K562 (cell line): Measurements from ENCODE around the gene ITIH3. TPM values are rescaled to one million over a fixed set of nuclear protein-coding genes. Genes with fewer than 3 reads are reported as not detected.

Experiments used
- ATAC-seq: fragments of 200-7000 bp; cut with Tn5 transposase; 3 replicates; pipeline ENCODE4 v1.9.1; 2020; ENCODE audit warnings: moderate library complexity
- BruUV-seq: library from RNA; stranded (reverse); fragments of 400-500 nt; replicated peaks from 2 replicates; lab custom pipeline; 2021; lab: Mats Ljungman, UMichigan
- CTCF ChIA-PET: fragments of 300-600 bp; formaldehyde crosslinking; extraction: SDS; loops from one replicate; lab custom pipeline; 2021; ENCODE audit warnings: low intra/inter-chr PET ratio; lab: Yijun Ruan, JAX
- POLR2A ChIA-PET: fragments of 300-600, 350-650 bp; sonication (Branson Sonifier 250); formaldehyde crosslinking; extraction: SDS; loops from one replicate; lab custom pipeline; 2021; ENCODE audit warnings: antibody characterized with exemption, inconsistent platforms; lab: Yijun Ruan, JAX
- DNase-seq, 4 experiments: peaks; one replicate each; pipeline versions ENCODE4 v3.0.0 to v3.0.0-alpha.2; 2011 to 2018; ENCODE audit warnings: low spot score in 3 of 4, mixed read lengths in 3 of 4; ENCODE audit errors: extremely low read depth in 1 of 4
- FAIRE-seq: peaks from 2 replicates; lab custom pipeline; 2011; peaks lifted over from hg19 to GRCh38; lab: Jason Lieb, UNC
- H2AFZ ChIP-seq: 2 replicates; pipeline ENCODE4 v1.6.0; 2011; ENCODE audit warnings: low read depth, low read length, control low read depth, inconsistent platforms
- H3K27ac ChIP-seq: fragments of 200-600 bp; 3 replicates; pipeline ENCODE4 v1.8.0; 2011; ENCODE audit warnings: low read depth, mild to moderate bottlenecking, control low read depth, inconsistent platforms, low read length, moderate library complexity, mixed read lengths; ENCODE audit errors: extremely low read depth
- H3K27me3 ChIP-seq, 2 experiments: fragments of 300-600 bp in 1 of 2; 2 replicates in 1 of 2; 3 replicates in 1 of 2; pipeline versions ENCODE4 v1.6.0 to v1.8.0; 2011; ENCODE audit warnings: inconsistent platforms in 2 of 2, low read length in 2 of 2, mild to moderate bottlenecking in 1 of 2, mixed read lengths in 1 of 2, moderate library complexity in 1 of 2; ENCODE audit not compliant: control insufficient read depth in 2 of 2, insufficient read depth in 2 of 2
- H3K36me3 ChIP-seq: fragments of 300-600 bp; 3 replicates; pipeline ENCODE4 v1.8.0; 2011; ENCODE audit warnings: mild to moderate bottlenecking, low read length, inconsistent platforms; ENCODE audit not compliant: control insufficient read depth, insufficient read depth
- H3K4me1 ChIP-seq, 2 experiments: fragments of 200-600 bp in 1 of 2; replicated peaks in 1 of 2; 2 replicates in 1 of 2; 3 replicates in 1 of 2; pipeline versions ENCODE4 v1.5.1 to v1.8.0; 2011; ENCODE audit warnings: inconsistent platforms in 2 of 2, low read length in 2 of 2, mild to moderate bottlenecking in 1 of 2, mixed read lengths in 1 of 2, moderate library complexity in 1 of 2; ENCODE audit not compliant: control insufficient read depth in 2 of 2, insufficient read depth in 2 of 2
- H3K4me2 ChIP-seq: 2 replicates; pipeline ENCODE4 v1.6.1; 2011; ENCODE audit warnings: low read length, control low read depth, inconsistent platforms, mixed read lengths; ENCODE audit not compliant: insufficient read depth
- H3K4me3 ChIP-seq: fragments of 200-600 bp; sonication (generic), shearing (Covaris generic); 2 replicates; pipeline ENCODE4 v1.5.1; 2016; ENCODE audit warnings: control low read depth, inconsistent platforms
- H3K79me2 ChIP-seq: fragments of 200-600 bp; 3 replicates; pipeline ENCODE4 v1.8.0; 2011; ENCODE audit warnings: low read length, inconsistent platforms; ENCODE audit not compliant: control insufficient read depth, insufficient read depth
- H3K9ac ChIP-seq, 2 experiments: 2 replicates each; pipeline versions ENCODE4 v1.6.0 to v1.6.1; 2011; ENCODE audit warnings: low read depth in 2 of 2, low read length in 2 of 2, control low read depth in 1 of 2, inconsistent platforms in 1 of 2, mild to moderate bottlenecking in 1 of 2, mixed read lengths in 1 of 2; ENCODE audit not compliant: insufficient read depth in 1 of 2
- H3K9me1 ChIP-seq: one replicate; pipeline ENCODE4 v1.6.0; 2011; ENCODE audit warnings: inconsistent platforms, mild to moderate bottlenecking, low read length, moderate library complexity; ENCODE audit not compliant: control insufficient read depth, insufficient read depth
- H3K9me3 ChIP-seq: replicated peaks from 2 replicates; pipeline ENCODE4 v1.5.1; 2011; ENCODE audit warnings: low read depth, low read length, inconsistent platforms; ENCODE audit not compliant: control insufficient read depth, insufficient read depth
- H4K20me1 ChIP-seq: replicated peaks from 2 replicates; pipeline ENCODE4 v1.6.1; 2011; ENCODE audit warnings: low read length, inconsistent platforms, mixed read lengths; ENCODE audit not compliant: control insufficient read depth, insufficient read depth
- ARNT ChIP-seq, 2 experiments: fragments of 450-650 bp; IDR thresholded peaks; 2 replicates each; pipeline ENCODE4 v1.6.1; 2016; ENCODE audit warnings: mild to moderate bottlenecking in 1 of 2
- CEBPZ ChIP-seq: fragments of 150-350 bp; IDR thresholded peaks from 2 replicates; pipeline ENCODE4 v1.6.1; 2014; ENCODE audit warnings: low read depth, mild to moderate bottlenecking, low read length, borderline replicate concordance
- CREB3L1 ChIP-seq: fragments of 450-650 bp; IDR thresholded peaks from 2 replicates; pipeline ENCODE4 v1.6.1; 2014; ENCODE audit warnings: low read depth, mild to moderate bottlenecking, moderate library complexity, borderline replicate concordance
- NFIC ChIP-seq: fragments of 450-650 bp; IDR thresholded peaks from 2 replicates; pipeline ENCODE4 v1.6.1; 2017; ENCODE audit warnings: mild to moderate bottlenecking, inconsistent platforms
- NR0B1 ChIP-seq: fragments of 450-650 bp; IDR thresholded peaks from one replicate; pipeline ENCODE4 v1.6.1; 2018; ENCODE audit warnings: mild to moderate bottlenecking, moderate library complexity; ENCODE audit not compliant: partially characterized antibody
- NR2F6 ChIP-seq: fragments of 450-650 bp; formaldehyde crosslinking; IDR thresholded peaks from 2 replicates; pipeline ENCODE4 v1.4.0; 2020; ENCODE audit warnings: mild to moderate bottlenecking
- NR3C1 ChIP-seq: sonication (generic); formaldehyde crosslinking; IDR thresholded peaks from 2 replicates; pipeline ENCODE4 v1.8.1; 2022; ENCODE audit warnings: missing genetic modification reagents
- POLR3G ChIP-seq: IDR thresholded peaks from 2 replicates; pipeline ENCODE4 v1.6.1; 2011; ENCODE audit not compliant: insufficient read length, insufficient replicate concordance; ENCODE audit errors: extremely low read depth
- SNAPC5 ChIP-seq: fragments of 250-450 bp; sonication (Bioruptor Pico); IDR thresholded peaks from 2 replicates; pipeline ENCODE4 v1.8.0; 2021; ENCODE audit warnings: moderate library complexity, mild to moderate bottlenecking, inconsistent platforms
- ZBTB43 ChIP-seq: sonication (generic); formaldehyde crosslinking; IDR thresholded peaks from 2 replicates; pipeline ENCODE4 v1.8.0; 2023; ENCODE audit warnings: mild to moderate bottlenecking, missing genetic modification reagents
- ZNF655 ChIP-seq: fragments of 250-450 bp; sonication (Bioruptor Pico); IDR thresholded peaks from 2 replicates; pipeline ENCODE4 v1.5.0; 2021
- ZNF717 ChIP-seq: fragments of 250-450 bp; sonication (Bioruptor Pico); IDR thresholded peaks from 2 replicates; pipeline ENCODE4 v1.5.0; 2021
- WGBS: fragments of 100-300 bp; shearing (Covaris generic); methylation state at CpG from one replicate; pipeline ENCODE4 v1.1.6; 2016; ENCODE audit warnings: low coverage, mixed read lengths; ENCODE audit not compliant: insufficient coverage; ENCODE audit errors: missing lambda C conversion rate; 5-methylcytosine and 5-hydroxymethylcytosine counted together
- in situ Hi-C: fragments of 300-500 bp; cut with MboI; formaldehyde crosslinking; loops from 4 replicates; pipeline ENCODE4 v1.15.0; 2018; ENCODE audit warnings: inconsistent platforms, mixed read lengths
- intact Hi-C: fragments of 100-400 bp; cut with micrococcal nuclease; formaldehyde crosslinking; loops from 2 replicates; pipeline ENCODE4 v1.14.2; 2022
- polyA plus RNA-seq, 8 experiments: library from polyadenylated mRNA; depleted of rRNA in 4 of 8; stranded (reverse) in 5 of 8; unstranded in 3 of 8; fragments of >200 nt; fragmentation: Nextera tagmentation in 2 of 8; fragmentation: Illumina TruSeq in 1 of 8; extraction: Ambion mirVana in 2 of 8; extraction: Trizol in 1 of 8; gene quantifications; 2 replicates each; pipeline versions ENCODE4 v1.2.1 to v1.2.3, GENCODE V29; 2011 to 2014; ENCODE audit warnings: inconsistent platforms in 1 of 8, missing spikeins in 1 of 8
- total RNA-seq, 7 experiments: library from RNA; depleted of rRNA in 6 of 7; stranded (reverse); fragments of >200 nt in 6 of 7; fragmentation: Illumina TruSeq in 2 of 7; extraction: Trizol in 2 of 7; gene quantifications; 2 replicates each; pipeline versions ENCODE4 v1.2.1 to v1.2.3, GENCODE V29; 2011 to 2021; ENCODE audit warnings: low replicate concordance in 1 of 7

Gene ITIH3
- total and polyA plus RNA-seq, 9 of the 15 experiments (the other 6 are each of a cell fraction or from before 2014, with no cell fraction given): 0.07 to 0.35 TPM; not detected in 7

- CTCF ChIA-PET: no interaction called here
- peaks cover 0 to 14% of the 10 kb centered on the region in 2 experiments; a peak in 2 of 5 replicates for H3K4me1 ChIP-seq
- ATAC-seq (no peak), DNase-seq (no peak), FAIRE-seq (no peak)
- H3K4me3 ChIP-seq: no peak overlapping the region
- H2AFZ ChIP-seq: peak overlapping the region; percentile 51; the same call in 1 of the 2 replicates
- no peaks in the 10 kb centered on the region for H3K9me1 ChIP-seq
- no peaks in the 10 kb centered on the region for H3K9me3 ChIP-seq
- H3K9ac ChIP-seq: no peak overlapping the region
- no peak overlapping the region for H3K4me2 ChIP-seq
- BruUV-seq: no TSS peak
- 14% methylated on average over 4 of the region's 7 CpGs for WGBS
- no peaks in the 10 kb centered on the region for H3K36me3 ChIP-seq
- POLR2A ChIA-PET: interaction anchor here (1.2 kb wide), 1 partner anchor 14 kb away, joined by 3 read pairs; no protein-coding TSS in a partner anchor
- in situ Hi-C loops (no loop called here), intact Hi-C loops (no loop called here)
- no peaks in the 10 kb centered on the region for H3K79me2 ChIP-seq
- H4K20me1 ChIP-seq: no peaks in the 10 kb centered on the region
- peaks cover 0 to 7% of the 10 kb centered on the region in 2 experiments; a peak in 1 of 5 replicates for H3K27me3 ChIP-seq
- H3K27ac ChIP-seq: no peak overlapping the region
- no peak for TF ChIP-seq CEBPZ
- TF ChIP-seq ARNT (IDR thresholded peaks at IDR 0.05): no peak
- TF ChIP-seq ZBTB43 (CRISPR knock-in tag): no peak
- TF ChIP-seq NR3C1 (CRISPR knock-in tag): no peak
- TF ChIP-seq POLR3G: no peak
- TF ChIP-seq NR2F6 (CRISPR knock-in tag): no peak
- TF ChIP-seq NR0B1: no peak
- no peak for TF ChIP-seq CREB3L1
- TF ChIP-seq NFIC: no peak
- no peak for TF ChIP-seq ZNF655 (CRISPR knock-in tag)
- TF ChIP-seq ZNF717: no peak
- TF ChIP-seq SNAPC5 (CRISPR knock-in tag): no peak
These were observed 5.5 kb downstream of the ITIH3 start for GRCh38 chr3:52800079-52800478.
